ENCODE data around the gene PPCDC.

GRCh38 chr15:75030424-75030823 is 7.0 kb downstream of the PPCDC start:
- TF ChIP-seq, protein P1, sequence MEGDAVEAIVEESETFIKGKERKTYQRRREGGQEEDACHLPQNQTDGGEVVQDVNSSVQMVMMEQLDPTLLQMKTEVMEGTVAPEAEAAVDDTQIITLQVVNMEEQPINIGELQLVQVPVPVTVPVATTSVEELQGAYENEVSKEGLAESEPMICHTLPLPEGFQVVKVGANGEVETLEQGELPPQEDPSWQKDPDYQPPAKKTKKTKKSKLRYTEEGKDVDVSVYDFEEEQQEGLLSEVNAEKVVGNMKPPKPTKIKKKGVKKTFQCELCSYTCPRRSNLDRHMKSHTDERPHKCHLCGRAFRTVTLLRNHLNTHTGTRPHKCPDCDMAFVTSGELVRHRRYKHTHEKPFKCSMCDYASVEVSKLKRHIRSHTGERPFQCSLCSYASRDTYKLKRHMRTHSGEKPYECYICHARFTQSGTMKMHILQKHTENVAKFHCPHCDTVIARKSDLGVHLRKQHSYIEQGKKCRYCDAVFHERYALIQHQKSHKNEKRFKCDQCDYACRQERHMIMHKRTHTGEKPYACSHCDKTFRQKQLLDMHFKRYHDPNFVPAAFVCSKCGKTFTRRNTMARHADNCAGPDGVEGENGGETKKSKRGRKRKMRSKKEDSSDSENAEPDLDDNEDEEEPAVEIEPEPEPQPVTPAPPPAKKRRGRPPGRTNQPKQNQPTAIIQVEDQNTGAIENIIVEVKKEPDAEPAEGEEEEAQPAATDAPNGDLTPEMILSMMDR (IDR thresholded peaks at IDR 0.05): no peak
- no peak for TF ChIP-seq POLR2A (IDR thresholded peaks at IDR 0.05)

Data from esophagus squamous epithelium (tissue), 4 donors.